ENCODE measurements around the gene TRIM59. TPM values are rescaled to one million over a fixed set of nuclear protein-coding genes. Genes with fewer than 3 reads are reported as not detected.

Gene TRIM59
- total and polyA plus RNA-seq, 9 of the 15 experiments (the other 6 are each of a cell fraction or from before 2014, with no cell fraction given), result 16.8 to 101 (median 34.8) TPM

DNA sequence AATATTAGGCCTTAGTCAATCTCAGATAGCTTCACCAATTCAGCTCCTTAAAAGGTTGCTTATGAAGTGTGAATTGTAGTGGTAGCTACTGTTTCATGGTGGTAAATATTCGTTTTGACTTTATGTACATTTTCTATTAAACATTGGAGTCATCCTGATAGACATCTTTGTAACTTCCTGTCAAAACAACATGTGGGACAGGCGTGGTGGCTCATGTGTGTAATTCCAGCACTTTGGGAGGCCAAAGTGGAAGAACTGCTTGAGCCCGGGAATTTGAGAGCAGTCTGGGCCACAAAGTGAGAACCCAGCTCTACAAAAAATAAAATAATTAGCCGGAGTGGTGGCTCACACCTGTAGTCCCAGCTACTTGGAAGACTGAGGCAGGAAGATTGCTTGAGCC, 2.0 kb upstream of the TRIM59 start (continued):
- TF ChIP-seq, protein P1, sequence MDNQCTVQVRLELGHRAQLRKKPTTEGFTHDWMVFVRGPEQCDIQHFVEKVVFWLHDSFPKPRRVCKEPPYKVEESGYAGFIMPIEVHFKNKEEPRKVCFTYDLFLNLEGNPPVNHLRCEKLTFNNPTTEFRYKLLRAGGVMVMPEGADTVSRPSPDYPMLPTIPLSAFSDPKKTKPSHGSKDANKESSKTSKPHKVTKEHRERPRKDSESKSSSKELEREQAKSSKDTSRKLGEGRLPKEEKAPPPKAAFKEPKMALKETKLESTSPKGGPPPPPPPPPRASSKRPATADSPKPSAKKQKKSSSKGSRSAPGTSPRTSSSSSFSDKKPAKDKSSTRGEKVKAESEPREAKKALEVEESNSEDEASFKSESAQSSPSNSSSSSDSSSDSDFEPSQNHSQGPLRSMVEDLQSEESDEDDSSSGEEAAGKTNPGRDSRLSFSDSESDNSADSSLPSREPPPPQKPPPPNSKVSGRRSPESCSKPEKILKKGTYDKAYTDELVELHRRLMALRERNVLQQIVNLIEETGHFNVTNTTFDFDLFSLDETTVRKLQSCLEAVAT (IDR thresholded peaks at IDR 0.05), result no peak
- TF ChIP-seq, protein P2, sequence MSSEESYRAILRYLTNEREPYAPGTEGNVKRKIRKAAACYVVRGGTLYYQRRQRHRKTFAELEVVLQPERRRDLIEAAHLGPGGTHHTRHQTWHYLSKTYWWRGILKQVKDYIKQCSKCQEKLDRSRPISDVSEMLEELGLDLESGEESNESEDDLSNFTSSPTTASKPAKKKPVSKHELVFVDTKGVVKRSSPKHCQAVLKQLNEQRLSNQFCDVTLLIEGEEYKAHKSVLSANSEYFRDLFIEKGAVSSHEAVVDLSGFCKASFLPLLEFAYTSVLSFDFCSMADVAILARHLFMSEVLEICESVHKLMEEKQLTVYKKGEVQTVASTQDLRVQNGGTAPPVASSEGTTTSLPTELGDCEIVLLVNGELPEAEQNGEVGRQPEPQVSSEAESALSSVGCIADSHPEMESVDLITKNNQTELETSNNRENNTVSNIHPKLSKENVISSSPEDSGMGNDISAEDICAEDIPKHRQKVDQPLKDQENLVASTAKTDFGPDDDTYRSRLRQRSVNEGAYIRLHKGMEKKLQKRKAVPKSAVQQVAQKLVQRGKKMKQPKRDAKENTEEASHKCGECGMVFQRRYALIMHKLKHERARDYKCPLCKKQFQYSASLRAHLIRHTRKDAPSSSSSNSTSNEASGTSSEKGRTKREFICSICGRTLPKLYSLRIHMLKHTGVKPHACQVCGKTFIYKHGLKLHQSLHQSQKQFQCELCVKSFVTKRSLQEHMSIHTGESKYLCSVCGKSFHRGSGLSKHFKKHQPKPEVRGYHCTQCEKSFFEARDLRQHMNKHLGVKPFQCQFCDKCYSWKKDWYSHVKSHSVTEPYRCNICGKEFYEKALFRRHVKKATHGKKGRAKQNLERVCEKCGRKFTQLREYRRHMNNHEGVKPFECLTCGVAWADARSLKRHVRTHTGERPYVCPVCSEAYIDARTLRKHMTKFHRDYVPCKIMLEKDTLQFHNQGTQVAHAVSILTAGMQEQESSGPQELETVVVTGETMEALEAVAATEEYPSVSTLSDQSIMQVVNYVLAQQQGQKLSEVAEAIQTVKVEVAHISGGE (CRISPR knock-in tag; IDR thresholded peaks at IDR 0.05), result peak in 1 of 3 experiments; percentile 37; a peak in 1 of 6 replicates
- TF ChIP-seq NBN (IDR thresholded peaks at IDR 0.05; ENCODE audit: low read depth) (no peak), HNRNPUL1 (IDR thresholded peaks at IDR 0.05; ENCODE audit: low read length) (no peak), ZNF695 (CRISPR knock-in tag; IDR thresholded peaks at IDR 0.05) (no peak), ZNF133 (CRISPR knock-in tag; IDR thresholded peaks at IDR 0.05) (no peak), SMARCA4 (IDR thresholded peaks at IDR 0.05) (0 out of 2 replicates have a peak, but pooled peaks have one; percentile 42), ZFPM2 (CRISPR knock-in tag; IDR thresholded peaks at IDR 0.05) (no peak), ZC3H4 (CRISPR knock-in tag; IDR thresholded peaks at IDR 0.05; ENCODE audit: borderline replicate concordance) (no peak), ZKSCAN1 (IDR thresholded peaks at IDR 0.05; ENCODE audit: low read depth, low read length) (no peak), MAFF (IDR thresholded peaks at IDR 0.05; ENCODE audit: low read length) (no peak)
- TF ChIP-seq, protein P3, sequence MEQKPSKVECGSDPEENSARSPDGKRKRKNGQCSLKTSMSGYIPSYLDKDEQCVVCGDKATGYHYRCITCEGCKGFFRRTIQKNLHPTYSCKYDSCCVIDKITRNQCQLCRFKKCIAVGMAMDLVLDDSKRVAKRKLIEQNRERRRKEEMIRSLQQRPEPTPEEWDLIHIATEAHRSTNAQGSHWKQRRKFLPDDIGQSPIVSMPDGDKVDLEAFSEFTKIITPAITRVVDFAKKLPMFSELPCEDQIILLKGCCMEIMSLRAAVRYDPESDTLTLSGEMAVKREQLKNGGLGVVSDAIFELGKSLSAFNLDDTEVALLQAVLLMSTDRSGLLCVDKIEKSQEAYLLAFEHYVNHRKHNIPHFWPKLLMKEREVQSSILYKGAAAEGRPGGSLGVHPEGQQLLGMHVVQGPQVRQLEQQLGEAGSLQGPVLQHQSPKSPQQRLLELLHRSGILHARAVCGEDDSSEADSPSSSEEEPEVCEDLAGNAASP (IDR thresholded peaks at IDR 0.05), result no peak
- TF ChIP-seq, protein P4, sequence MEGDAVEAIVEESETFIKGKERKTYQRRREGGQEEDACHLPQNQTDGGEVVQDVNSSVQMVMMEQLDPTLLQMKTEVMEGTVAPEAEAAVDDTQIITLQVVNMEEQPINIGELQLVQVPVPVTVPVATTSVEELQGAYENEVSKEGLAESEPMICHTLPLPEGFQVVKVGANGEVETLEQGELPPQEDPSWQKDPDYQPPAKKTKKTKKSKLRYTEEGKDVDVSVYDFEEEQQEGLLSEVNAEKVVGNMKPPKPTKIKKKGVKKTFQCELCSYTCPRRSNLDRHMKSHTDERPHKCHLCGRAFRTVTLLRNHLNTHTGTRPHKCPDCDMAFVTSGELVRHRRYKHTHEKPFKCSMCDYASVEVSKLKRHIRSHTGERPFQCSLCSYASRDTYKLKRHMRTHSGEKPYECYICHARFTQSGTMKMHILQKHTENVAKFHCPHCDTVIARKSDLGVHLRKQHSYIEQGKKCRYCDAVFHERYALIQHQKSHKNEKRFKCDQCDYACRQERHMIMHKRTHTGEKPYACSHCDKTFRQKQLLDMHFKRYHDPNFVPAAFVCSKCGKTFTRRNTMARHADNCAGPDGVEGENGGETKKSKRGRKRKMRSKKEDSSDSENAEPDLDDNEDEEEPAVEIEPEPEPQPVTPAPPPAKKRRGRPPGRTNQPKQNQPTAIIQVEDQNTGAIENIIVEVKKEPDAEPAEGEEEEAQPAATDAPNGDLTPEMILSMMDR (IDR thresholded peaks at IDR 0.05 in 2 of 3, conservative IDR thresholded peaks at IDR 0.05 in 1 of 3; ENCODE audit: insufficient read depth in 2 of 3, low read depth in 1 of 3, low read length in 3 of 3), result no peak
- TF ChIP-seq, protein P5, sequence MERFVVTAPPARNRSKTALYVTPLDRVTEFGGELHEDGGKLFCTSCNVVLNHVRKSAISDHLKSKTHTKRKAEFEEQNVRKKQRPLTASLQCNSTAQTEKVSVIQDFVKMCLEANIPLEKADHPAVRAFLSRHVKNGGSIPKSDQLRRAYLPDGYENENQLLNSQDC (CRISPR knock-in tag; IDR thresholded peaks at IDR 0.05), result no peak
- TF ChIP-seq, protein P6, sequence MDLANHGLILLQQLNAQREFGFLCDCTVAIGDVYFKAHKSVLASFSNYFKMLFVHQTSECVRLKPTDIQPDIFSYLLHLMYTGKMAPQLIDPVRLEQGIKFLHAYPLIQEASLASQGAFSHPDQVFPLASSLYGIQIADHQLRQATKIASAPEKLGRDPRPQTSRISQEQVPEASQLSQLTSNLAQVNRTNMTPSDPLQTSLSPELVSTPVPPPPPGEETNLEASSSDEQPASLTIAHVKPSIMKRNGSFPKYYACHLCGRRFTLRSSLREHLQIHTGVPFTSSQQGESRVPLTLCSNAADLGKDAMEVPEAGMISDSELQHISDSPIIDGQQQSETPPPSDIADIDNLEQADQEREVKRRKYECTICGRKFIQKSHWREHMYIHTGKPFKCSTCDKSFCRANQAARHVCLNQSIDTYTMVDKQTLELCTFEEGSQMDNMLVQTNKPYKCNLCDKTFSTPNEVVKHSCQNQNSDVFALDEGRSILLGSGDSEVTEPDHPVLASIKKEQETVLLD (IDR thresholded peaks at IDR 0.05), result no peak
- TF ChIP-seq, protein P7, sequence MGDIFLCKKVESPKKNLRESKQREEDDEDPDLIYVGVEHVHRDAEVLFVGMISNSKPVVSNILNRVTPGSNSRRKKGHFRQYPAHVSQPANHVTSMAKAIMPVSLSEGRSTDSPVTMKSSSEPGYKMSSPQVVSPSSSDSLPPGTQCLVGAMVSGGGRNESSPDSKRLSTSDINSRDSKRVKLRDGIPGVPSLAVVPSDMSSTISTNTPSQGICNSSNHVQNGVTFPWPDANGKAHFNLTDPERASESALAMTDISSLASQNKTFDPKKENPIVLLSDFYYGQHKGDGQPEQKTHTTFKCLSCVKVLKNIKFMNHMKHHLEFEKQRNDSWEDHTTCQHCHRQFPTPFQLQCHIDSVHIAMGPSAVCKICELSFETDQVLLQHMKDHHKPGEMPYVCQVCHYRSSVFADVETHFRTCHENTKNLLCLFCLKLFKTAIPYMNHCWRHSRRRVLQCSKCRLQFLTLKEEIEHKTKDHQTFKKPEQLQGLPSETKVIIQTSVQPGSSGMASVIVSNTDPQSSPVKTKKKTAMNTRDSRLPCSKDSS (IDR thresholded peaks at IDR 0.05; ENCODE audit: low read depth, partially characterized antibody), result no peak
